Measurements from ENCODE around the gene SHISA9.

The SHISA9 gene

GRCh38 chr16:13100970-13101369 lies 199.6 kb downstream of the SHISA9 start:
- H3K4me1 ChIP-seq (ENCODE audit: control insufficient read depth, insufficient read depth, low read depth, low read length) = no peaks in the 10 kb centered on the region
- peaks cover 12% of the 10 kb centered on the region for H3K9me3 ChIP-seq (ENCODE audit: control insufficient read depth, low read length)
- no peak overlapping the region for H4K91ac ChIP-seq (ENCODE audit: low read length)
- H3K79me1 ChIP-seq (replicated peaks; ENCODE audit: low read length, poor library complexity, severe bottlenecking) = no peaks in the 10 kb centered on the region
- no peak overlapping the region for H3K14ac ChIP-seq (ENCODE audit: low read length in 2 of 2)
- no peak overlapping the region for H3K23ac ChIP-seq (ENCODE audit: low read length in 2 of 2)
- H2BK120ac ChIP-seq (ENCODE audit: low read depth, low read length) = no peak overlapping the region
- no peak for DNase-seq
- no peak overlapping the region for H2BK12ac ChIP-seq (ENCODE audit: low read length in 2 of 2)
- 61% methylated on average over 4 of the region's 6 CpGs for WGBS
- H3K4ac ChIP-seq (ENCODE audit: low read depth in 1 of 2, low read length in 2 of 2) = no peak overlapping the region
- no peak overlapping the region for H4K8ac ChIP-seq (ENCODE audit: low read length)
- no peaks in the 10 kb centered on the region for H3K27me3 ChIP-seq (ENCODE audit: control insufficient read depth in 1 of 2, insufficient read depth in 1 of 2, low read length in 2 of 2)
- no peak overlapping the region for H2BK5ac ChIP-seq (ENCODE audit: low read depth, low read length, poor library complexity, severe bottlenecking)
- H3K9ac ChIP-seq (ENCODE audit: low read length) = no peak overlapping the region
- H2AK5ac ChIP-seq (ENCODE audit: low read length, severe bottlenecking) = no peak overlapping the region
- no peaks in the 10 kb centered on the region for H3K36me3 ChIP-seq (ENCODE audit: control insufficient read depth in 1 of 2, insufficient read depth in 2 of 2, low read depth in 1 of 2, low read length in 2 of 2)
- H2BK15ac ChIP-seq (ENCODE audit: low read depth, poor library complexity, severe bottlenecking) = no peak overlapping the region
- H3K4me3 ChIP-seq (ENCODE audit: insufficient read depth in 1 of 2, low read depth in 1 of 2, low read length in 2 of 2) = no peak overlapping the region
- no peak overlapping the region for H3K18ac ChIP-seq (ENCODE audit: low read depth in 1 of 2, low read length in 2 of 2)
- H2AFZ ChIP-seq (ENCODE audit: low read depth, low read length) = no peak overlapping the region
- no peak overlapping the region for H3K27ac ChIP-seq (ENCODE audit: low read length, poor library complexity, severe bottlenecking)
- H3K4me2 ChIP-seq (ENCODE audit: low read length, poor library complexity, severe bottlenecking) = no peak overlapping the region

GRCh38 chr16:13101828-13102227 lies 200.4 kb downstream of the SHISA9 start:
- Histone ChIP-seq H3K27me3 (ENCODE audit: control insufficient read depth in 1 of 2, insufficient read depth in 1 of 2, low read length in 2 of 2) (no peaks in the 10 kb centered on the region), H3K4me2 (ENCODE audit: low read length, poor library complexity, severe bottlenecking) (no peak overlapping the region), H2AFZ (ENCODE audit: low read depth, low read length) (no peak overlapping the region), H3K4ac (ENCODE audit: low read depth in 1 of 2, low read length in 2 of 2) (no peak overlapping the region), H2BK12ac (ENCODE audit: low read length in 2 of 2) (no peak overlapping the region), H3K4me3 (ENCODE audit: insufficient read depth in 1 of 2, low read depth in 1 of 2, low read length in 2 of 2) (no peak overlapping the region), H3K9ac (ENCODE audit: low read length) (no peak overlapping the region), H4K91ac (ENCODE audit: low read length) (no peak overlapping the region), H2BK120ac (ENCODE audit: low read depth, low read length) (no peak overlapping the region), H3K79me1 (replicated peaks; ENCODE audit: low read length, poor library complexity, severe bottlenecking) (no peaks in the 10 kb centered on the region), H2AK5ac (ENCODE audit: low read length, severe bottlenecking) (no peak overlapping the region), H4K8ac (ENCODE audit: low read length) (no peak overlapping the region), H3K9me3 (ENCODE audit: control insufficient read depth, low read length) (peaks cover 12% of the 10 kb centered on the region), H2BK15ac (ENCODE audit: low read depth, poor library complexity, severe bottlenecking) (no peak overlapping the region), H3K23ac (ENCODE audit: low read length in 2 of 2) (no peak overlapping the region), H3K4me1 (ENCODE audit: control insufficient read depth, insufficient read depth, low read depth, low read length) (no peaks in the 10 kb centered on the region), H3K14ac (ENCODE audit: low read length in 2 of 2) (no peak overlapping the region), H3K18ac (ENCODE audit: low read depth in 1 of 2, low read length in 2 of 2) (no peak overlapping the region), H2BK5ac (ENCODE audit: low read depth, low read length, poor library complexity, severe bottlenecking) (no peak overlapping the region), H3K36me3 (ENCODE audit: control insufficient read depth in 1 of 2, insufficient read depth in 2 of 2, low read depth in 1 of 2, low read length in 2 of 2) (no peaks in the 10 kb centered on the region), H3K27ac (ENCODE audit: low read length, poor library complexity, severe bottlenecking) (no peak overlapping the region)
- 62% methylated on average over 3 of the region's 3 CpGs for WGBS
- no peak for DNase-seq

GRCh38 chr16:13102401-13102800 lies 201.0 kb downstream of the SHISA9 start:
- H2BK12ac ChIP-seq (ENCODE audit: low read length in 2 of 2) = no peak overlapping the region
- H3K18ac ChIP-seq (ENCODE audit: low read depth in 1 of 2, low read length in 2 of 2) = no peak overlapping the region
- H4K91ac ChIP-seq (ENCODE audit: low read length) = no peak overlapping the region
- no peaks in the 10 kb centered on the region for H3K4me1 ChIP-seq (ENCODE audit: control insufficient read depth, insufficient read depth, low read depth, low read length)
- no peak overlapping the region for H4K8ac ChIP-seq (ENCODE audit: low read length)
- H3K14ac ChIP-seq (ENCODE audit: low read length in 2 of 2) = no peak overlapping the region
- H2BK15ac ChIP-seq (ENCODE audit: low read depth, poor library complexity, severe bottlenecking) = no peak overlapping the region
- H3K4ac ChIP-seq (ENCODE audit: low read depth in 1 of 2, low read length in 2 of 2) = no peak overlapping the region
- no peaks in the 10 kb centered on the region for H3K36me3 ChIP-seq (ENCODE audit: control insufficient read depth in 1 of 2, insufficient read depth in 2 of 2, low read depth in 1 of 2, low read length in 2 of 2)
- no peak overlapping the region for H2AFZ ChIP-seq (ENCODE audit: low read depth, low read length)
- no peak overlapping the region for H2BK5ac ChIP-seq (ENCODE audit: low read depth, low read length, poor library complexity, severe bottlenecking)
- no peak overlapping the region for H3K9ac ChIP-seq (ENCODE audit: low read length)
- H2BK120ac ChIP-seq (ENCODE audit: low read depth, low read length) = no peak overlapping the region
- no peaks in the 10 kb centered on the region for H3K79me1 ChIP-seq (replicated peaks; ENCODE audit: low read length, poor library complexity, severe bottlenecking)
- H3K4me3 ChIP-seq (ENCODE audit: insufficient read depth in 1 of 2, low read depth in 1 of 2, low read length in 2 of 2) = no peak overlapping the region
- no peak overlapping the region for H3K27ac ChIP-seq (ENCODE audit: low read length, poor library complexity, severe bottlenecking)
- H3K9me3 ChIP-seq (ENCODE audit: control insufficient read depth, low read length) = peaks cover 12% of the 10 kb centered on the region
- no peak overlapping the region for H2AK5ac ChIP-seq (ENCODE audit: low read length, severe bottlenecking)
- H3K4me2 ChIP-seq (ENCODE audit: low read length, poor library complexity, severe bottlenecking) = no peak overlapping the region
- H3K27me3 ChIP-seq (ENCODE audit: control insufficient read depth in 1 of 2, insufficient read depth in 1 of 2, low read length in 2 of 2) = no peaks in the 10 kb centered on the region
- DNase-seq = no peak
- H3K23ac ChIP-seq (ENCODE audit: low read length in 2 of 2) = no peak overlapping the region
- WGBS = 78% methylated on average over 5 of the region's 5 CpGs

- Histone ChIP-seq H2BK12ac (ENCODE audit: low read length in 2 of 2) (no peak overlapping the region), H3K4me2 (ENCODE audit: low read length, poor library complexity, severe bottlenecking) (no peak overlapping the region), H2BK15ac (ENCODE audit: low read depth, poor library complexity, severe bottlenecking) (no peak overlapping the region), H3K9me3 (ENCODE audit: control insufficient read depth, low read length) (peaks cover 12% of the 10 kb centered on the region), H3K79me1 (replicated peaks; ENCODE audit: low read length, poor library complexity, severe bottlenecking) (no peaks in the 10 kb centered on the region), H2AK5ac (ENCODE audit: low read length, severe bottlenecking) (no peak overlapping the region), H3K23ac (ENCODE audit: low read length in 2 of 2) (no peak overlapping the region), H2AFZ (ENCODE audit: low read depth, low read length) (no peak overlapping the region), H4K8ac (ENCODE audit: low read length) (no peak overlapping the region), H3K27me3 (ENCODE audit: control insufficient read depth in 1 of 2, insufficient read depth in 1 of 2, low read length in 2 of 2) (no peaks in the 10 kb centered on the region), H2BK5ac (ENCODE audit: low read depth, low read length, poor library complexity, severe bottlenecking) (no peak overlapping the region), H3K4me3 (ENCODE audit: insufficient read depth in 1 of 2, low read depth in 1 of 2, low read length in 2 of 2) (no peak overlapping the region), H3K4ac (ENCODE audit: low read depth in 1 of 2, low read length in 2 of 2) (no peak overlapping the region), H4K91ac (ENCODE audit: low read length) (no peak overlapping the region), H3K14ac (ENCODE audit: low read length in 2 of 2) (no peak overlapping the region), H3K18ac (ENCODE audit: low read depth in 1 of 2, low read length in 2 of 2) (no peak overlapping the region), H3K27ac (ENCODE audit: low read length, poor library complexity, severe bottlenecking) (no peak overlapping the region), H3K4me1 (ENCODE audit: control insufficient read depth, insufficient read depth, low read depth, low read length) (no peaks in the 10 kb centered on the region), H3K9ac (ENCODE audit: low read length) (no peak overlapping the region), H2BK120ac (ENCODE audit: low read depth, low read length) (no peak overlapping the region), H3K36me3 (ENCODE audit: control insufficient read depth in 1 of 2, insufficient read depth in 2 of 2, low read depth in 1 of 2, low read length in 2 of 2) (no peaks in the 10 kb centered on the region)
- WGBS = 74% methylated on average over 4 of the region's 6 CpGs
- no peak for DNase-seq
Observed at GRCh38 chr16:13103831-13104530, 202.6 kb downstream of the SHISA9 start.

All from mesenchymal stem cell (in vitro differentiated cells and primary cell).